Measurements from ENCODE around the gene SLC34A1. TPM values are rescaled to one million over a fixed set of nuclear protein-coding genes. Genes with fewer than 3 reads are reported as not detected.

SLC34A1 gene
- total RNA-seq, 4 donors from 2014 or later: not detected

GRCh38 chr5:177447611-177448243 lies 63.5 kb downstream of the SLC34A1 start:
- in situ Hi-C loops (cut with MboI; ENCODE audit: low sequenced_read_pairs in 4 of 4): loop anchor here in 1 of 4 donors (10.0 kb wide), 1 partner anchor 53 kb away; no protein-coding TSS in a partner anchor
- no peak overlapping the region for H3K27ac ChIP-seq
- ATAC-seq: peak in 1 of 2 donors; percentile 40
- H3K4me3 ChIP-seq: peak overlapping the region in 1 of 4 donors; percentile 47
- TF ChIP-seq POLR2A (IDR thresholded peaks at IDR 0.05): no peak
- TF ChIP-seq CTCF (IDR thresholded peaks at IDR 0.05 in 4 of 5, conservative IDR thresholded peaks at IDR 0.05 in 1 of 5): no peak
- intact Hi-C loops (cut with DNase I; ENCODE audit: low total_unique reads): loop anchor here (2.0 kb wide), 1 partner anchor 21 kb away; the partner anchor contains the start of gene GRK6
- H3K27me3 ChIP-seq: peaks cover 7 to 33% (median 21%) of the 10 kb centered on the region in 3 donors
- DNase-seq: no peak
- H3K9me3 ChIP-seq: no peaks in the 10 kb centered on the region
- H3K36me3 ChIP-seq: no peaks in the 10 kb centered on the region
- H3K4me1 ChIP-seq: peaks cover 12 to 19% of the 10 kb centered on the region in 2 donors

Other genes starting within 250 kb of the SLC34A1 start
- gene RAB24, start 80.7 kb upstream of the SLC34A1 start, total RNA-seq: 10 to 100 TPM; 11.4 to 22.8 (median 14.5) TPM
- 10 to 100 TPM; 13.4 to 45.8 (median 28.2) TPM for gene PRELID1, start 80.6 kb upstream of the SLC34A1 start, total RNA-seq
- 1 to 10 TPM in 3 of 4 donors, under 1 TPM in 1; 0.90 to 7.8 (median 3.5) TPM for gene MXD3, start 72.5 kb upstream of the SLC34A1 start, total RNA-seq
- gene LMAN2, start 32.8 kb upstream of the SLC34A1 start, total RNA-seq: 100 to 1,000 TPM in 1 of 4 donors, 10 to 100 TPM in 3; 70.2 to 109 (median 86.6) TPM
- gene RGS14, start 26.5 kb upstream of the SLC34A1 start, total RNA-seq: 10 to 100 TPM in 1 of 4 donors, 1 to 10 TPM in 3; 1.6 to 25.9 (median 5.0) TPM
- not detected for gene PFN3, start 16.2 kb downstream of the SLC34A1 start, total RNA-seq
- 1 to 10 TPM in 1 of 4 donors, under 1 TPM in 2, not detected in 1; 0.36 to 1.2 (median 0.95) TPM for gene F12, start 25.1 kb downstream of the SLC34A1 start, total RNA-seq
- gene GRK6, start 42.2 kb downstream of the SLC34A1 start, total RNA-seq: 10 to 100 TPM; 12.7 to 40.5 (median 32.2) TPM
- gene PRR7, start 62.4 kb downstream of the SLC34A1 start, total RNA-seq: 1 to 10 TPM in 2 of 4 donors, under 1 TPM in 1, not detected in 1; 0.63 to 2.0 (median 1.4) TPM
- gene DBN1, start 89.2 kb downstream of the SLC34A1 start, total RNA-seq: 10 to 100 TPM; 16.3 to 27.5 (median 23.2) TPM
- 100 to 1,000 TPM; 132 to 244 (median 220) TPM for gene PDLIM7, start 113.2 kb downstream of the SLC34A1 start, total RNA-seq
- 1 to 10 TPM; 2.1 to 5.1 (median 2.9) TPM for gene DOK3, start 125.4 kb downstream of the SLC34A1 start, total RNA-seq
- gene DDX41, start 132.5 kb downstream of the SLC34A1 start, total RNA-seq: 100 to 1,000 TPM in 1 of 4 donors, 10 to 100 TPM in 3; 47.1 to 105 (median 62.3) TPM
- 10 to 100 TPM; 13.2 to 21.3 (median 16.6) TPM for gene FAM193B, start 170.1 kb downstream of the SLC34A1 start, total RNA-seq
- 10 to 100 TPM; 24.3 to 67.2 (median 37.3) TPM for gene TMED9, start 207.8 kb downstream of the SLC34A1 start, total RNA-seq
- 10 to 100 TPM; 11.9 to 24.8 (median 16.2) TPM for gene B4GALT7, start 215.7 kb downstream of the SLC34A1 start, total RNA-seq